ENCODE results near the gene PCDH7. TPM values are rescaled to one million over a fixed set of nuclear protein-coding genes. Genes with fewer than 3 reads are reported as not detected.

Gene PCDH7, protein sequence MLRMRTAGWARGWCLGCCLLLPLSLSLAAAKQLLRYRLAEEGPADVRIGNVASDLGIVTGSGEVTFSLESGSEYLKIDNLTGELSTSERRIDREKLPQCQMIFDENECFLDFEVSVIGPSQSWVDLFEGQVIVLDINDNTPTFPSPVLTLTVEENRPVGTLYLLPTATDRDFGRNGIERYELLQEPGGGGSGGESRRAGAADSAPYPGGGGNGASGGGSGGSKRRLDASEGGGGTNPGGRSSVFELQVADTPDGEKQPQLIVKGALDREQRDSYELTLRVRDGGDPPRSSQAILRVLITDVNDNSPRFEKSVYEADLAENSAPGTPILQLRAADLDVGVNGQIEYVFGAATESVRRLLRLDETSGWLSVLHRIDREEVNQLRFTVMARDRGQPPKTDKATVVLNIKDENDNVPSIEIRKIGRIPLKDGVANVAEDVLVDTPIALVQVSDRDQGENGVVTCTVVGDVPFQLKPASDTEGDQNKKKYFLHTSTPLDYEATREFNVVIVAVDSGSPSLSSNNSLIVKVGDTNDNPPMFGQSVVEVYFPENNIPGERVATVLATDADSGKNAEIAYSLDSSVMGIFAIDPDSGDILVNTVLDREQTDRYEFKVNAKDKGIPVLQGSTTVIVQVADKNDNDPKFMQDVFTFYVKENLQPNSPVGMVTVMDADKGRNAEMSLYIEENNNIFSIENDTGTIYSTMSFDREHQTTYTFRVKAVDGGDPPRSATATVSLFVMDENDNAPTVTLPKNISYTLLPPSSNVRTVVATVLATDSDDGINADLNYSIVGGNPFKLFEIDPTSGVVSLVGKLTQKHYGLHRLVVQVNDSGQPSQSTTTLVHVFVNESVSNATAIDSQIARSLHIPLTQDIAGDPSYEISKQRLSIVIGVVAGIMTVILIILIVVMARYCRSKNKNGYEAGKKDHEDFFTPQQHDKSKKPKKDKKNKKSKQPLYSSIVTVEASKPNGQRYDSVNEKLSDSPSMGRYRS (N-terminal part only)
- total RNA-seq (not detected), polyA plus RNA-seq (not detected), total RNA-seq (0.40 reads per million)

DNA sequence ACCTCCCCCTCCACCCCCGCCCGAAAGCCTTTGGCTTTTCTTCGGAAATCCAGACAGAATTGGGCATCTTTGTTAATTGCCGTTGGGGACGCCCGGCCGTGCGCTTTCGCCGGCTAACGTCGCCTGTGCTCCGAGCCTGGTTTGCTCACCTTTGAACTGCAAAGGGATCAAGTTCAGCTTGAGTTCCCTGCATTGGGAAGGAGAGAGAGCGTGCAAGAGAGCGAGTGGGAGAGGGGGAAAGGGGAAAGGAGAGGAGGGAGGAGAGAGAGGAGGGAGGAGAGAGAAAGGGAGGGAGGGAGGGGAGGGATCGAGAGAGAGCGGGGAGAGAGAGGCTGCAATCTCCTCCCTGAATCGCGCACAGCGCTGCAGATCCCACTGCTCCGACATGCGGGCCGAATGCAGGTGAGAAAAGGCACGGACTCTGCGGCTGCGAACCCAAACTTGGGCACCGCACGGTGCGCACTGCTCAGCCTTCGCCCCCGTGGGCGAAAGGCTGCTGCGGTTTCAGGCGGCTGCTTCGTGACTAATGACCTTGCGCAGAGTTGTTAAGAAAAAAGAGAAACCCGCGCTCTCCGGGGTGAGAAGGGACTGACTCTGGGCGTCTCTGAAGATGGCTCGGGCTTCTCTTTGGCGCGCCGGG lies at the start of gene PCDH7:
PCDH7 (plus strand) TSS at position 349 of the 640 bp plus-strand sequence. CDS start 1,054 bp downstream, outside the sequence.
- ChIA-PET POLR2A (no interaction called here), CTCF (no interaction called here)
- no peaks in the 10 kb centered on the region for H3K9me3 ChIP-seq (ENCODE audit: control insufficient read depth in 2 of 3, low read length in 3 of 3)
- Mint-ChIP-seq H3K27me3 (peaks cover 54 to 68% (median 66%) of the 10 kb centered on the region in 5 donors), H3K9me3 (peaks cover 0 to 10% (median 4%) of the 10 kb centered on the region in 11 donors), H3K4me3 (peak within 1 kb of the TSS; percentile 63 to 85 (median 80)), H3K27ac (peak within 1 kb of the TSS in 2 of 9 donors; percentile 76 to 90), H3K4me1 (peaks cover 12 to 67% (median 41%) of the 10 kb centered on the region in 7 donors), H3K36me3 (peaks cover 0 to 8% (median 0%) of the 10 kb centered on the region in 5 donors)
- ATAC-seq: no peak
- no peaks in the 10 kb centered on the region for H3K36me3 ChIP-seq (ENCODE audit: control insufficient read depth in 2 of 3, insufficient read depth in 3 of 3, low read length in 3 of 3)
- no peak within 1 kb of the TSS for H3K27ac ChIP-seq (ENCODE audit: low read depth, low read length)
- intact Hi-C loops (cut with micrococcal nuclease): no loop called here
- peaks cover 0 to 3% of the 10 kb centered on the region in 2 donors for H3K27me3 ChIP-seq (ENCODE audit: control insufficient read depth in 2 of 2, insufficient read depth in 2 of 2, low read length in 2 of 2)
- DNase-seq: no peak
- H3K4me1 ChIP-seq (ENCODE audit: control insufficient read depth in 2 of 2, insufficient read depth in 2 of 2, low read length in 2 of 2): peaks cover 0 to 8% of the 10 kb centered on the region in 2 donors
- H3K4me3 ChIP-seq (ENCODE audit: low read length): no peak within 1 kb of the TSS

DNA sequence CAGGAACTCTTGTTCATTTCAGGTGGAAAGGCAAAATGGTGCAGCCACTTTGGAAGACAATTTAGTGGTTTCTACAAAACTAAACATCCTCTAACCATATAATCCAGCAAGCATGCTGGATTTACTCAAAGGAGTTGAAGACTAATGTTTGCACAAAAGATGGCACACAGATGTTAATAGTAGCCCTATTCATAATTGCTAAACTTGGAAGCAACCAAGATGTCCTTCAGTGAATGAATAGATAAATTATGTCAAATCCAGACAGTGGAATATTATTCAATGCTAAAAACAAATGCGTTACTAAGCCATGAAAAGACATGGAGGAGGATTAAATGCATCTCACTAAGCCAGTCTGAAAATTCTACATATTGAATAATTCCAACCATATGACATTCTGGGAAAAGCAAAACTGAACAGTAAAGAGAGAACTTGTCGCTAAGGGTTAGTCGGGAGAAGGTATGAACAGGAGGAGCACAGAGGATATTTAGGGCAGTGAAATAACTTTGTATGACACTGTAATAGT lies 48.2 kb upstream of the PCDH7 start:
- H3K27ac Mint-ChIP-seq: no peak overlapping the region
- POLR2A ChIA-PET: no interaction called here

GRCh38 chr4:30696191-30696590 lies 24.0 kb upstream of the PCDH7 start:
- ATAC-seq (no peak), DNase-seq (no peak)
- H3K27ac ChIP-seq (ENCODE audit: low read depth, low read length): no peak overlapping the region
- Mint-ChIP-seq H3K4me1 (no peaks in the 10 kb centered on the region), H3K36me3 (no peaks in the 10 kb centered on the region), H3K9me3 (peaks cover 0 to 22% (median 1%) of the 10 kb centered on the region in 11 donors), H3K27ac (no peak overlapping the region), H3K4me3 (no peak overlapping the region), H3K27me3 (no peaks in the 10 kb centered on the region)
- no peak overlapping the region for H3K4me3 ChIP-seq (ENCODE audit: low read length)
- no peaks in the 10 kb centered on the region for H3K27me3 ChIP-seq (ENCODE audit: control insufficient read depth in 2 of 2, insufficient read depth in 2 of 2, low read length in 2 of 2)
- intact Hi-C loops (cut with micrococcal nuclease): no loop called here
- no peaks in the 10 kb centered on the region for H3K4me1 ChIP-seq (ENCODE audit: control insufficient read depth in 2 of 2, insufficient read depth in 2 of 2, low read length in 2 of 2)
- CTCF ChIA-PET: no interaction called here
- no peaks in the 10 kb centered on the region for H3K36me3 ChIP-seq (ENCODE audit: control insufficient read depth in 2 of 3, insufficient read depth in 3 of 3, low read length in 3 of 3)
- POLR2A ChIA-PET: no interaction called here
- no peaks in the 10 kb centered on the region for H3K9me3 ChIP-seq (ENCODE audit: control insufficient read depth in 2 of 3, low read length in 3 of 3)

More for the DNA sequence above, 48.2 kb upstream of the PCDH7 start:
- Histone ChIP-seq H3K27me3 (ENCODE audit: control insufficient read depth in 2 of 2, insufficient read depth in 2 of 2, low read length in 2 of 2) (no peaks in the 10 kb centered on the region), H3K36me3 (ENCODE audit: control insufficient read depth in 2 of 3, insufficient read depth in 3 of 3, low read length in 3 of 3) (no peaks in the 10 kb centered on the region), H3K4me3 (ENCODE audit: low read length) (no peak overlapping the region), H3K4me1 (ENCODE audit: control insufficient read depth in 2 of 2, insufficient read depth in 2 of 2, low read length in 2 of 2) (no peaks in the 10 kb centered on the region), H3K9me3 (ENCODE audit: control insufficient read depth in 2 of 3, low read length in 3 of 3) (no peaks in the 10 kb centered on the region), H3K27ac (ENCODE audit: low read depth, low read length) (no peak overlapping the region)
- no peak overlapping the region for H3K4me3 Mint-ChIP-seq
- no peaks in the 10 kb centered on the region for H3K4me1 Mint-ChIP-seq
- CTCF ChIA-PET: no interaction called here
- H3K36me3 Mint-ChIP-seq: no peaks in the 10 kb centered on the region
- ATAC-seq (no peak), DNase-seq (no peak)
- intact Hi-C loops (cut with micrococcal nuclease): no loop called here
- peaks cover 0 to 12% (median 5%) of the 10 kb centered on the region in 11 donors for H3K9me3 Mint-ChIP-seq
- no peaks in the 10 kb centered on the region for H3K27me3 Mint-ChIP-seq

- ChIA-PET POLR2A (no interaction called here), CTCF (interaction anchor here (0.7 kb wide), 1 partner anchor 45 kb away, joined by 3 read pairs; no protein-coding TSS in a partner anchor)
- Mint-ChIP-seq H3K9me3 (peaks cover 5 to 26% (median 13%) of the 10 kb centered on the region in 11 donors), H3K27me3 (peaks cover 31 to 59% (median 36%) of the 10 kb centered on the region in 5 donors), H3K4me1 (peaks cover 7 to 40% (median 31%) of the 10 kb centered on the region in 7 donors), H3K36me3 (peaks cover 0 to 5% (median 0%) of the 10 kb centered on the region in 5 donors), H3K27ac (no peak overlapping the region), H3K4me3 (no peak overlapping the region)
- Histone ChIP-seq H3K4me3 (ENCODE audit: low read length) (no peak overlapping the region), H3K36me3 (ENCODE audit: control insufficient read depth in 2 of 3, insufficient read depth in 3 of 3, low read length in 3 of 3) (no peaks in the 10 kb centered on the region), H3K27me3 (ENCODE audit: control insufficient read depth in 2 of 2, insufficient read depth in 2 of 2, low read length in 2 of 2) (no peaks in the 10 kb centered on the region), H3K27ac (ENCODE audit: low read depth, low read length) (no peak overlapping the region), H3K4me1 (ENCODE audit: control insufficient read depth in 2 of 2, insufficient read depth in 2 of 2, low read length in 2 of 2) (peaks cover 0 to 8% of the 10 kb centered on the region in 2 donors), H3K9me3 (ENCODE audit: control insufficient read depth in 2 of 3, low read length in 3 of 3) (peaks cover 0 to 3% (median 0%) of the 10 kb centered on the region in 3 experiments)
- ATAC-seq (no peak), DNase-seq (no peak)
- intact Hi-C loops (cut with micrococcal nuclease): no loop called here
These were observed 5.6 kb upstream of the PCDH7 start for GRCh38 chr4:30714408-30715031.

DNA sequence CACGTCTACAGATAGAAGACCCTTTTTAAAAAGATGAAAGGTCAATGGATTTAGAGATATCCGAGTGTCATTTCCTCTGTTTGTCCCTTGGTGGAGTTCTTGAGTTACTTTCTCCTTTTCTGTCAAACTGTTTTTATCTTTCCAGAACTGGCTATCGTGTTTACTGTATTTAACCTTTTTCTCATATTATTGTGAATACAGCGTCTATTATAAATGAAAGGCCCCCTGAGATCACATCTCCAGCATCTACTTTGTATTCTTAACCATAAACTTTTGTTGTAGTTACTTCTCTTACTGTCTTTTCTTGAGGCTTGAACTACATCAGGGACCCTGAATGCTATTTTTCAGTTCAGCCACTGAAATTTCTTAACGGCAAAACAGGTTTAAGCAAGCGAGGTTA lies 4.0 kb upstream of the PCDH7 start:
- H3K9me3 Mint-ChIP-seq: peaks cover 0 to 17% (median 4%) of the 10 kb centered on the region in 11 donors
- H3K4me1 ChIP-seq (ENCODE audit: control insufficient read depth in 2 of 2, insufficient read depth in 2 of 2, low read length in 2 of 2): peaks cover 0 to 8% of the 10 kb centered on the region in 2 donors
- peaks cover 12 to 57% (median 37%) of the 10 kb centered on the region in 7 donors for H3K4me1 Mint-ChIP-seq
- CTCF ChIA-PET: no interaction called here
- DNase-seq: no peak
- H3K36me3 ChIP-seq (ENCODE audit: control insufficient read depth in 2 of 3, insufficient read depth in 3 of 3, low read length in 3 of 3): no peaks in the 10 kb centered on the region
- peaks cover 0 to 8% (median 0%) of the 10 kb centered on the region in 5 donors for H3K36me3 Mint-ChIP-seq
- H3K4me3 Mint-ChIP-seq: peak overlapping the region; percentile 41 to 85 (median 80)
- no peak overlapping the region for H3K27ac Mint-ChIP-seq
- no peaks in the 10 kb centered on the region for H3K9me3 ChIP-seq (ENCODE audit: control insufficient read depth in 2 of 3, low read length in 3 of 3)
- ATAC-seq: no peak
- H3K27ac ChIP-seq (ENCODE audit: low read depth, low read length): no peak overlapping the region
- peaks cover 46 to 63% (median 52%) of the 10 kb centered on the region in 5 donors for H3K27me3 Mint-ChIP-seq
- intact Hi-C loops (cut with micrococcal nuclease): no loop called here
- H3K4me3 ChIP-seq (ENCODE audit: low read length): no peak overlapping the region
- H3K27me3 ChIP-seq (ENCODE audit: control insufficient read depth in 2 of 2, insufficient read depth in 2 of 2, low read length in 2 of 2): peaks cover 0 to 3% of the 10 kb centered on the region in 2 donors
- POLR2A ChIA-PET: no interaction called here

Measured in naive thymus-derived CD4-positive, alpha-beta T cell (primary cell).